K562 (cell line): ENCODE results near the gene CRABP2. TPM values are rescaled to one million over a fixed set of nuclear protein-coding genes. Genes with fewer than 3 reads are reported as not detected.
A peak's percentile ranks its signal among the peaks of the same experiment; 100 is the strongest.

Source experiments
- ATAC-seq: fragments of 200-7000 bp; cut with Tn5 transposase; 3 replicates; pipeline ENCODE4 v1.9.1; 2020; ENCODE audit warnings: moderate library complexity
- BruUV-seq: library from RNA; stranded (reverse); fragments of 400-500 nt; replicated peaks from 2 replicates; lab custom pipeline; 2021; lab: Mats Ljungman, UMichigan
- CTCF ChIA-PET: fragments of 300-600 bp; formaldehyde crosslinking; extraction: SDS; loops from one replicate; lab custom pipeline; 2021; ENCODE audit warnings: low intra/inter-chr PET ratio; lab: Yijun Ruan, JAX
- POLR2A ChIA-PET: fragments of 300-600, 350-650 bp; sonication (Branson Sonifier 250); formaldehyde crosslinking; extraction: SDS; loops from one replicate; lab custom pipeline; 2021; ENCODE audit warnings: antibody characterized with exemption, inconsistent platforms; lab: Yijun Ruan, JAX
- DNase-seq, 4 experiments: peaks; one replicate each; pipeline versions ENCODE4 v3.0.0 to v3.0.0-alpha.2; 2011 to 2018; ENCODE audit warnings: low spot score in 3 of 4, mixed read lengths in 3 of 4; ENCODE audit errors: extremely low read depth in 1 of 4
- FAIRE-seq: peaks from 2 replicates; lab custom pipeline; 2011; peaks lifted over from hg19 to GRCh38; lab: Jason Lieb, UNC
- H2AFZ ChIP-seq: 2 replicates; pipeline ENCODE4 v1.6.0; 2011; ENCODE audit warnings: low read depth, low read length, control low read depth, inconsistent platforms
- H3K27ac ChIP-seq: fragments of 200-600 bp; 3 replicates; pipeline ENCODE4 v1.8.0; 2011; ENCODE audit warnings: low read depth, mild to moderate bottlenecking, control low read depth, inconsistent platforms, low read length, moderate library complexity, mixed read lengths; ENCODE audit errors: extremely low read depth
- H3K27me3 ChIP-seq, 2 experiments: fragments of 300-600 bp in 1 of 2; 2 replicates in 1 of 2; 3 replicates in 1 of 2; pipeline versions ENCODE4 v1.6.0 to v1.8.0; 2011; ENCODE audit warnings: inconsistent platforms in 2 of 2, low read length in 2 of 2, mild to moderate bottlenecking in 1 of 2, mixed read lengths in 1 of 2, moderate library complexity in 1 of 2; ENCODE audit not compliant: control insufficient read depth in 2 of 2, insufficient read depth in 2 of 2
- H3K36me3 ChIP-seq: fragments of 300-600 bp; 3 replicates; pipeline ENCODE4 v1.8.0; 2011; ENCODE audit warnings: mild to moderate bottlenecking, low read length, inconsistent platforms; ENCODE audit not compliant: control insufficient read depth, insufficient read depth
- H3K4me1 ChIP-seq, 2 experiments: fragments of 200-600 bp in 1 of 2; replicated peaks in 1 of 2; 2 replicates in 1 of 2; 3 replicates in 1 of 2; pipeline versions ENCODE4 v1.5.1 to v1.8.0; 2011; ENCODE audit warnings: inconsistent platforms in 2 of 2, low read length in 2 of 2, mild to moderate bottlenecking in 1 of 2, mixed read lengths in 1 of 2, moderate library complexity in 1 of 2; ENCODE audit not compliant: control insufficient read depth in 2 of 2, insufficient read depth in 2 of 2
- H3K4me2 ChIP-seq: 2 replicates; pipeline ENCODE4 v1.6.1; 2011; ENCODE audit warnings: low read length, control low read depth, inconsistent platforms, mixed read lengths; ENCODE audit not compliant: insufficient read depth
- H3K4me3 ChIP-seq: fragments of 200-600 bp; sonication (generic), shearing (Covaris generic); 2 replicates; pipeline ENCODE4 v1.5.1; 2016; ENCODE audit warnings: control low read depth, inconsistent platforms
- H3K79me2 ChIP-seq: fragments of 200-600 bp; 3 replicates; pipeline ENCODE4 v1.8.0; 2011; ENCODE audit warnings: low read length, inconsistent platforms; ENCODE audit not compliant: control insufficient read depth, insufficient read depth
- H3K9ac ChIP-seq, 2 experiments: 2 replicates each; pipeline versions ENCODE4 v1.6.0 to v1.6.1; 2011; ENCODE audit warnings: low read depth in 2 of 2, low read length in 2 of 2, control low read depth in 1 of 2, inconsistent platforms in 1 of 2, mild to moderate bottlenecking in 1 of 2, mixed read lengths in 1 of 2; ENCODE audit not compliant: insufficient read depth in 1 of 2
- H3K9me1 ChIP-seq: one replicate; pipeline ENCODE4 v1.6.0; 2011; ENCODE audit warnings: inconsistent platforms, mild to moderate bottlenecking, low read length, moderate library complexity; ENCODE audit not compliant: control insufficient read depth, insufficient read depth
- H3K9me3 ChIP-seq: replicated peaks from 2 replicates; pipeline ENCODE4 v1.5.1; 2011; ENCODE audit warnings: low read depth, low read length, inconsistent platforms; ENCODE audit not compliant: control insufficient read depth, insufficient read depth
- H4K20me1 ChIP-seq: replicated peaks from 2 replicates; pipeline ENCODE4 v1.6.1; 2011; ENCODE audit warnings: low read length, inconsistent platforms, mixed read lengths; ENCODE audit not compliant: control insufficient read depth, insufficient read depth
- POLR2G ChIP-seq: fragments of 200-400 bp; formaldehyde crosslinking; IDR thresholded peaks from 2 replicates; pipeline ENCODE4 v1.6.1; 2017; ENCODE audit warnings: low read depth, mild to moderate bottlenecking, antibody characterized with exemption, low read length, moderate library complexity
- RBFOX2 ChIP-seq: fragments of 200-400 bp; formaldehyde crosslinking; IDR thresholded peaks from 2 replicates; pipeline ENCODE4 v1.6.1; 2017; ENCODE audit warnings: low read depth, mild to moderate bottlenecking, low read length, moderate library complexity
- SETDB1 ChIP-seq: IDR thresholded peaks from one replicate; pipeline ENCODE4 v1.6.1; 2012; ENCODE audit warnings: low read length, control low read depth, inconsistent platforms
- THAP12 ChIP-seq: fragments of 250-450 bp; sonication (Bioruptor Pico); IDR thresholded peaks from 2 replicates; pipeline ENCODE4 v1.9.0; 2021; ENCODE audit warnings: mild to moderate bottlenecking, inconsistent platforms
- YY1 ChIP-seq, 3 experiments: IDR thresholded peaks; 2 replicates each; pipeline ENCODE4 v1.6.1; 2011; ENCODE audit warnings: low read length in 2 of 3, mild to moderate bottlenecking in 2 of 3, moderate library complexity in 2 of 3, borderline replicate concordance in 1 of 3, control low read depth in 1 of 3, low read depth in 1 of 3; ENCODE audit not compliant: insufficient read depth in 3 of 3, insufficient replicate concordance in 2 of 3, control insufficient read depth in 1 of 3, insufficient read length in 1 of 3; ENCODE audit errors: extremely low read depth in 1 of 3
- ZNF143 ChIP-seq: sonication (generic); formaldehyde crosslinking; IDR thresholded peaks from 2 replicates; pipeline ENCODE4 v1.9.0; 2022; ENCODE audit warnings: mild to moderate bottlenecking, missing genetic modification reagents
- ZNF76 ChIP-seq: fragments of 250-450 bp; sonication (Bioruptor Pico); IDR thresholded peaks from 2 replicates; pipeline ENCODE4 v1.4.0; 2020; ENCODE audit warnings: mild to moderate bottlenecking, moderate library complexity, borderline replicate concordance
- WGBS: fragments of 100-300 bp; shearing (Covaris generic); methylation state at CpG from one replicate; pipeline ENCODE4 v1.1.6; 2016; ENCODE audit warnings: low coverage, mixed read lengths; ENCODE audit not compliant: insufficient coverage; ENCODE audit errors: missing lambda C conversion rate; 5-methylcytosine and 5-hydroxymethylcytosine counted together
- in situ Hi-C: fragments of 300-500 bp; cut with MboI; formaldehyde crosslinking; loops from 4 replicates; pipeline ENCODE4 v1.15.0; 2018; ENCODE audit warnings: inconsistent platforms, mixed read lengths
- intact Hi-C: fragments of 100-400 bp; cut with micrococcal nuclease; formaldehyde crosslinking; loops from 2 replicates; pipeline ENCODE4 v1.14.2; 2022
- polyA plus RNA-seq, 8 experiments: library from polyadenylated mRNA; depleted of rRNA in 4 of 8; stranded (reverse) in 5 of 8; unstranded in 3 of 8; fragments of >200 nt; fragmentation: Nextera tagmentation in 2 of 8; fragmentation: Illumina TruSeq in 1 of 8; extraction: Ambion mirVana in 2 of 8; extraction: Trizol in 1 of 8; gene quantifications; 2 replicates each; pipeline versions ENCODE4 v1.2.1 to v1.2.3, GENCODE V29; 2011 to 2014; ENCODE audit warnings: inconsistent platforms in 1 of 8, missing spikeins in 1 of 8
- total RNA-seq, 7 experiments: library from RNA; depleted of rRNA in 6 of 7; stranded (reverse); fragments of >200 nt in 6 of 7; fragmentation: Illumina TruSeq in 2 of 7; extraction: Trizol in 2 of 7; gene quantifications; 2 replicates each; pipeline versions ENCODE4 v1.2.1 to v1.2.3, GENCODE V29; 2011 to 2021; ENCODE audit warnings: low replicate concordance in 1 of 7

The CRABP2 gene
- total and polyA plus RNA-seq, 9 of the 15 experiments (the other 6 are each of a cell fraction or from before 2014, with no cell fraction given) = 0.30 to 2.5 (median 0.82) TPM

GRCh38 chr1:156659661-156659987 is 45.8 kb downstream of the CRABP2 start (continued):
- TF ChIP-seq THAP12 (CRISPR knock-in tag) (0 out of 2 replicates have a peak, but pooled peaks have one; percentile 20), ZNF76 (no peak)

DNA sequence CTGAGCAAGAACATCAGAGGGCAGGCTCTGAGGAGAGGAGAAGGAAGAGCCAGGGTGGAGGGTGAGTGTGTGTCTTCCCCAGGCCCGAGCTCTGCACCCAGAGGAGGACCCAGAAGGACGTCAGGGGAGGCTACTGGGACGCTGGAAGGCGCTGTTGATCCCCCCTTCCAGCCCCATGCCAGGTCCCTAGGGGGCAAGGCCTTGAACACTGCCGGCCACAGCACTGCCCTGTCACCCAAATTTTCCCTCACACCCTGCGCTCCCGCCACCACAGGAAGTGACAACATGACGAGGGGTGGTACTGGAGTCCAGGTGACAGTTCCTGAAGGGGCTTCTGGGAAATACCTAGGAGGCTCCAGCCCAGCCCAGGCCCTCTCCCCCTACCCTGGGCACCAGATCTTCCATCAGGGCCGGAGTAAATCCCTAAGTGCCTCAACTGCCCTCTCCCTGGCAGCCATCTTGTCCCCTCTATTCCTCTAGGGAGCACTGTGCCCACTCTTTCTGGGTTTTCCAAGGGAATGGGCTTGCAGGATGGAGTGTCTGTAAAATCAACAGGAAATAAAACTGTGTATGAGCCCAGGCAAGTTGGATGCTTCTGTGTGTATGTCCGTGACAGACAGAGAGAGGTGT is 46.3 kb downstream of the CRABP2 start:
- CTCF ChIA-PET = interaction anchor here (0.6 to 5.1 kb wide), 9 partner anchors 10 to 231 kb away, joined by 3 to 110 read pairs (median 12); partner anchors contain the start of genes CRABP2 and NES
- FAIRE-seq = no peak
- WGBS = 64% methylated on average over 9 of the region's 10 CpGs

More for the DNA sequence above, 46.3 kb downstream of the CRABP2 start:
- peaks cover 61 to 73% of the 10 kb centered on the region in 2 experiments for H3K4me1 ChIP-seq
- intact Hi-C loops (no loop called here), in situ Hi-C loops (no loop called here)
- no TSS peak for BruUV-seq
- peaks cover 38% of the 10 kb centered on the region for H3K9me1 ChIP-seq
- TF ChIP-seq SETDB1 (no peak), RBFOX2 (peak; percentile 51; the same call in 1 of the 2 replicates), POLR2G (peak; percentile 60; the same call in 1 of the 2 replicates), YY1 (IDR thresholded peaks at IDR 0.05; ENCODE audit: borderline replicate concordance in 1 of 3, control insufficient read depth in 1 of 3, extremely low read depth in 1 of 3, insufficient read depth in 3 of 3, insufficient read length in 1 of 3, insufficient replicate concordance in 2 of 3, low read depth in 1 of 3, low read length in 2 of 3) (peak in 2 of 3 experiments; percentile 21 to 58), ZNF143 (CRISPR knock-in tag) (0 out of 2 replicates have a peak, but pooled peaks have one; percentile 7)
- peaks cover 82% of the 10 kb centered on the region for H3K79me2 ChIP-seq
- peak overlapping the region; percentile 77 to 92 for H3K9ac ChIP-seq
- H4K20me1 ChIP-seq = peaks cover 58% of the 10 kb centered on the region
- peak overlapping the region; percentile 68 for H3K27ac ChIP-seq
- DNase-seq = no peak
- POLR2A ChIA-PET = interaction anchor here (0.6 to 2.9 kb wide), 9 partner anchors 10 to 236 kb away, joined by 3 to 12 read pairs (median 5); partner anchors contain the start of genes ISG20L2 and METTL25B
- no peaks in the 10 kb centered on the region for H3K27me3 ChIP-seq
- H3K4me2 ChIP-seq = peak overlapping the region; percentile 93
- H3K36me3 ChIP-seq = peaks cover 53% of the 10 kb centered on the region; the same call in 2 of the 3 replicates
- peak overlapping the region; percentile 79 for H3K4me3 ChIP-seq
- no peaks in the 10 kb centered on the region for H3K9me3 ChIP-seq
- ATAC-seq = no peak
- H2AFZ ChIP-seq = no peak overlapping the region
